ENCODE data around the gene INPP5A.
"Not testable (repeated sequence)": the region's sequence is repeated elsewhere in the genome, so short reads cannot be mapped to it uniquely, and the experiment has no call there.

The INPP5A gene

DNA sequence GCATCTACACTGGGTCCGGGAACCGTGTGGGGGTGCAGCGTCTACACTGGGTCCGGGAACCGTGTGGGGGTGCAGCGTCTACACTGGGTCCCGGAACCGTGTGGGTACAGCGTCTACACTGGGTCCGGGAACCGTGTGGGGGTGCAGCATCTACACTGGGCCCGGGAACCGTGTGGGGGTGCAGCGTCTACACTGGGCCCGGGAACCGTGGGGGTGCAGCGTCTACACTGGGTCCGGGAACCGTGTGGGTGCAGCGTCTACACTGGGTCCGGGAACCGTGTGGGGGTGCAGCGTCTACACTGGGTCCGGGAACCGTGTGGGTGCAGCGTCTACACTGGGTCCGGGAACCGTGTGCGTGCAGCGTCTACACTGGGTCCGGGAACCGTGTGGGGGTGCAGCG is 254.5 kb downstream of the INPP5A start:
- not testable (repeated sequence) for H3K4me3 ChIP-seq (ENCODE audit: low read length); H3K4me1 ChIP-seq (ENCODE audit: control insufficient read depth, insufficient read depth, low read length); H3K36me3 ChIP-seq (ENCODE audit: control insufficient read depth, insufficient read depth, low read length, severe bottlenecking); H3K9me3 ChIP-seq (ENCODE audit: control insufficient read depth, low read length); DNase-seq (ENCODE audit: low read depth); H3K9ac ChIP-seq (ENCODE audit: low read length)
- H3K27me3 ChIP-seq (replicated peaks; ENCODE audit: control insufficient read depth, insufficient read depth, low read length): peaks cover 21% of the 10 kb centered on the region

DNA sequence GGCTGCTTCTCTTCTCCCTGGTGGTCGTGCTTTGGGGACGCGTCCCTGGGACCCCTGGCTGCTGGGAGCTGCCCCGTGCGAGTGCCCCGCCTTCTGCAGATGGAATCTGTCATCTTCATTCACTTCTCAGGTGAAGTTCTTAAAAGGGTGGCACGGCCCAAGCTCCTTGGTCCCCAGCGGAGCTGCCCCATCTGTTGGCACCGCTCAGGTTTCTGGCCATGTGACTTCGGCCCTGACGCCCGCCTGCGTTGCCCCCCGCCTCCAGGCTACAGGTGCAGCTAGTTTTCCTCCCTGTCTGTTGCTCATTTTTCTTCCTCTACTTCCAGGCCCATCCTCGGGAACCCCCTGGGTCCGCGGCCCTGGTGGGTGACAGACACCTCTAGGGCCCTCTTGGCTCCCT is 255.2 kb downstream of the INPP5A start:
- Histone ChIP-seq H3K4me1 (ENCODE audit: control insufficient read depth, insufficient read depth, low read length) (no peaks in the 10 kb centered on the region), H3K9ac (ENCODE audit: low read length) (no peak overlapping the region), H3K36me3 (ENCODE audit: control insufficient read depth, insufficient read depth, low read length, severe bottlenecking) (no peaks in the 10 kb centered on the region), H3K4me3 (ENCODE audit: low read length) (no peak overlapping the region), H3K9me3 (ENCODE audit: control insufficient read depth, low read length) (no peaks in the 10 kb centered on the region), H3K27me3 (replicated peaks; ENCODE audit: control insufficient read depth, insufficient read depth, low read length) (peaks cover 23% of the 10 kb centered on the region)
- no peak for DNase-seq (ENCODE audit: low read depth)

DNA sequence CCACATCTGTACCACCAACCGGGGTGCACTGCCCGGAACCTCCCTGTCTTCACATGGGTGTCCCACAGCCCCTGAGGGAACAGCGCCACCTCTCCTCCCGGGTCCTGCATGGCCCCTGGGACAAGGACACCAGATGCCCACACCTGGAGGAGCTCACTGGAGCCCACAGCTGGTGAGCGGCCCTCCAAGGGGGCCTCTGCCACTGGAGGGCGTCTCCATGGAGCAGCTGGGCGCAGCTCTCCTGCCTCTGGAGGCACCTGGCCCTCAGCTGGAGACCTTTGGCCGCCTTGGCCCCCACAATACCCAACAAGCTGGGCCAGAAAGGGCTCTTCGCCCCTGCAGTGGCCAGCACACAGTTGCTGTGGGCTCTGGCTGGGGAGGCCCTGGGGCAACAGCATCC is 255.6 kb downstream of the INPP5A start:
- Histone ChIP-seq H3K4me1 (ENCODE audit: control insufficient read depth, insufficient read depth, low read length) (no peaks in the 10 kb centered on the region), H3K4me3 (ENCODE audit: low read length) (no peak overlapping the region), H3K36me3 (ENCODE audit: control insufficient read depth, insufficient read depth, low read length, severe bottlenecking) (no peaks in the 10 kb centered on the region), H3K9me3 (ENCODE audit: control insufficient read depth, low read length) (no peaks in the 10 kb centered on the region), H3K9ac (ENCODE audit: low read length) (no peak overlapping the region), H3K27me3 (replicated peaks; ENCODE audit: control insufficient read depth, insufficient read depth, low read length) (peaks cover 25% of the 10 kb centered on the region)
- no peak for DNase-seq (ENCODE audit: low read depth)

DNA sequence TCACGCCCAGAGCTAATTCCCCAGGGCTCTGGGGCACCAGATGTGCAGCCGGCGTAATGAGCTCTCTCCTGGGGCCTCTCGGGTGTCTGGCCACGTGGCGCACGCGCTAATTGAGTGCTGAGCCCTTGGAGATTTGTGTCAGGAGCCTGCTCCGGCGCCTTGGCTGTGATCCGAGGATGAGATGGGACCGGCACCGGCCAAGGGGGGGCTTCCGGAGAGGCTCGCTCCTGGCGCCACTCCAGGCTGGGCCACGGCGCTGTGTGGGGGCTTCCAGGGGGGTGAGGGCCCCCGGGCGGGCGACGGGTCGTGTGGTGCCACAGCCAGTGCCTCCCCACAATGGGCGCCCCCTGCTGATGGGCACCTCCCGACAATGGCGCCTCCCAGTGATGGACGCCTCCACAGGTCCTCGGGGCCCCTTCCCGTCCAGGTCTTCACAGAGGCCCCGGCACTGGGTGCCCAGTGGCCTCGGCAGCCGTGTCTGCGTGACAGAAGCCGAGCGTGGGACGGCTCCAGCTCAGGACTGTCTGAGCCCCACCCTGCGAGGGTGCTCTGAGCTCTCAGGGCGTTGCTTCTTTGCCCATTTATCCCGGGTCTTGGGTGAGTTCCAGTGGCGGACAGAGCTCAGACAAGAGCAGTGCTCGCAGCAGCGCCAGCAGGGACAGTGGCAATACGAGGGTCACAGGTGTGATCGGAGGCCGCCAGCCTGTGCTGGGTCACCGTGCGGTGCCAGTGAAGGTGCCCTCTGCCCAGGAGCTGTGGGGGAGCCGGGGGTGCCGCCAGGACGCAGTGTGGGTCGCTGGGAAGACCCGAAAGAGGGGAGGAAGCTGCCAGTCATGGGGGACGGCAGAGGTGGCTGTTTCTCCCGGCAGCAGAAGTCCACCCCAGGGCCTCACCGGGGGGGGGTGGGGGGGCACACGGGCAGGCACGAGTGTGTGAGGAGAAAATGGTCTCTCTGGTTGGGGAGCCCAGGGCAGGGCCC is 256.6 kb downstream of the INPP5A start:
- Histone ChIP-seq H3K27me3 (replicated peaks; ENCODE audit: control insufficient read depth, insufficient read depth, low read length) (peaks cover 25% of the 10 kb centered on the region), H3K4me3 (ENCODE audit: low read length) (no peak overlapping the region), H3K36me3 (ENCODE audit: control insufficient read depth, insufficient read depth, low read length, severe bottlenecking) (no peaks in the 10 kb centered on the region), H3K4me1 (ENCODE audit: control insufficient read depth, insufficient read depth, low read length) (no peaks in the 10 kb centered on the region), H3K9me3 (ENCODE audit: control insufficient read depth, low read length) (no peaks in the 10 kb centered on the region), H3K9ac (ENCODE audit: low read length) (no peak overlapping the region)
- no peak for DNase-seq (ENCODE audit: low read depth)

DNA sequence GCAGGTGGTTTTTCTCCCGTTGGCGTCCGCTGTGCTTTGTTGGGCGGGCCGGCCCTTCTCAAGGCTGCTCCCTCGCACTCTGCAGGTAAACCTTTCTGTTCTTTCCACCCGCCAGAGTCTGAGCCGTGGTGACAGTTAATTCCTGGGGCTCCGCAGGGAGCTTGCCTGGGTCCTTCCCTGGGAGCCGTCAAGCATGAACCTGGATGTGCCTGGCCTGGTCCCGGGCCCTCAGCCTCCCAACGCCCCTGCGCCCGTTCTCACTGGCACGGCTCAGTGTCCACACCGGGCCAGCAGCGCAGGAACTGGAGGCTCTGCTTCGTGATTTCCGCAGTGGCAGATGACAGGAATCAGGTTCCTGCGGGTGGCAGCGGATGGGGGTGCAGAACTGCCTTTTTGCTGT is 259.3 kb downstream of the INPP5A start:
- DNase-seq (ENCODE audit: low read depth): no peak
- H3K4me1 ChIP-seq (ENCODE audit: control insufficient read depth, insufficient read depth, low read length): no peaks in the 10 kb centered on the region
- H3K36me3 ChIP-seq (ENCODE audit: control insufficient read depth, insufficient read depth, low read length, severe bottlenecking): no peaks in the 10 kb centered on the region
- H3K9ac ChIP-seq (ENCODE audit: low read length): no peak overlapping the region
- peaks cover 25% of the 10 kb centered on the region for H3K27me3 ChIP-seq (replicated peaks; ENCODE audit: control insufficient read depth, insufficient read depth, low read length)
- H3K9me3 ChIP-seq (ENCODE audit: control insufficient read depth, low read length): peaks cover 2% of the 10 kb centered on the region
- H3K4me3 ChIP-seq (ENCODE audit: low read length): no peak overlapping the region

DNA sequence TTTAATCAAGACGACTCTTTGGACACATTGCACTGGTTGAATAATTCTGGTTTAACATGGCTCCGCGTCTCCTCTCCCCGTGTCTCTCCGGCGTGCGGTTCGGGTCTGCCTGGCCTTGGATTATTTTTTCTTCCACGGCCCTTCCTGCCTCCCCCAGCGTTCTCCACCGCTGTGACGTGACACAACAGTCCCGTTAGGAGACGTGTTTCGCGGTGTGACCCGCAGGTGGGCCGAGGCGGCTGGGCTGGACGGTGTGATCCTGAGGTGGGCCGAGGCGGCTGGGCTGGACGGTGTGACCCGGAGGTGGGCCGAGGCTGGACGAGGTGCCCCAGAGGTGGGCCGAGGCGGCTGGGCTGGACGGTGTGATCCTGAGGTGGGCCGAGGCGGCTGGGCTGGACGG is 260.4 kb downstream of the INPP5A start:
- not testable (repeated sequence) for H3K36me3 ChIP-seq (ENCODE audit: control insufficient read depth, insufficient read depth, low read length, severe bottlenecking); H3K9ac ChIP-seq (ENCODE audit: low read length); DNase-seq (ENCODE audit: low read depth); H3K9me3 ChIP-seq (ENCODE audit: control insufficient read depth, low read length); H3K4me1 ChIP-seq (ENCODE audit: control insufficient read depth, insufficient read depth, low read length); H3K4me3 ChIP-seq (ENCODE audit: low read length)
- H3K27me3 ChIP-seq (replicated peaks; ENCODE audit: control insufficient read depth, insufficient read depth, low read length): peaks cover 20% of the 10 kb centered on the region

DNA sequence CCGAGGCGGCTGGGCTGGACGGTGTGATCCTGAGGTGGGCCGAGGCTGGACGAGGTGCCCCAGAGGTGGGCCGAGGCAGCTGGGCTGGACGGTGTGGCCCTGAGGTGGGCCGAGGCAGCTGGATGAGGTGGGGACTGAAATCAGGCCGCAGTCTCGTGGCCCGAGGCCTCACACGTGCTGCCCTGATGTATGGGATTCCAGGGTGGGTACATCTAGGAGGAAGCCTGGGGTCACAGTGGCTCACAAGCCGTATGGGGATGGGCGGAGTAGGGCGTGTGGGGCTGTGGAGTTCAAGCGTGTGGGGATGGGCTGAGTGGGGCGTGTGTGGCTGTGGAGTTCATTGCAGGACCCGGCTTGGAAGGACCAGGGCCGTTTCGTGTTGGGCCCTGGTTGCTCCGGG is 260.8 kb downstream of the INPP5A start:
- no peak overlapping the region for H3K4me3 ChIP-seq (ENCODE audit: low read length)
- H3K4me1 ChIP-seq (ENCODE audit: control insufficient read depth, insufficient read depth, low read length): no peaks in the 10 kb centered on the region
- no peaks in the 10 kb centered on the region for H3K36me3 ChIP-seq (ENCODE audit: control insufficient read depth, insufficient read depth, low read length, severe bottlenecking)
- no peak overlapping the region for H3K9ac ChIP-seq (ENCODE audit: low read length)
- peaks cover 5% of the 10 kb centered on the region for H3K9me3 ChIP-seq (ENCODE audit: control insufficient read depth, low read length)
- no peak for DNase-seq (ENCODE audit: low read depth)
- H3K27me3 ChIP-seq (replicated peaks; ENCODE audit: control insufficient read depth, insufficient read depth, low read length): peaks cover 18% of the 10 kb centered on the region

DNA sequence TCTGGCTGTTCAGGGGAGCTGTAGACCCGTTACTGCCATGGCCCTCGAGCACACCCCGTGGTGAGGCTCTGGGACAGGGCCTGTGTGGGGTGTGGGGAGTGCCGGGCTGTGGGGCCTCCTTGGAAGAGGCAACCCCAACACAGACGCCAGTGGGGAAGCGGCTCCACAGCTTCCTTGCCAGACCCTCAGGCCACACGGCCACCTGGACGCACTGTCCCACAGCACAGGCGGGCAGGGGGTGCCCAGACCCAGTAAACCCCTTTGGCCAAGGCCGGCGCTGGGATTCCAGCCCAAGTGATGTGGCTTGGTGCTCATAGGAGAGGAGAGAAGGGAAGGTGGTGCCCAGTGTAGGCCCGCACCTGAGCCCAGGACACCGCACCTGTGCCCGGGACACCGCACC is 261.3 kb downstream of the INPP5A start:
- Histone ChIP-seq H3K9me3 (ENCODE audit: control insufficient read depth, low read length) (peaks cover 5% of the 10 kb centered on the region), H3K4me1 (ENCODE audit: control insufficient read depth, insufficient read depth, low read length) (no peaks in the 10 kb centered on the region), H3K27me3 (replicated peaks; ENCODE audit: control insufficient read depth, insufficient read depth, low read length) (peaks cover 13% of the 10 kb centered on the region), H3K9ac (ENCODE audit: low read length) (no peak overlapping the region), H3K4me3 (ENCODE audit: low read length) (no peak overlapping the region), H3K36me3 (ENCODE audit: control insufficient read depth, insufficient read depth, low read length, severe bottlenecking) (no peaks in the 10 kb centered on the region)
- DNase-seq (ENCODE audit: low read depth): no peak

DNA sequence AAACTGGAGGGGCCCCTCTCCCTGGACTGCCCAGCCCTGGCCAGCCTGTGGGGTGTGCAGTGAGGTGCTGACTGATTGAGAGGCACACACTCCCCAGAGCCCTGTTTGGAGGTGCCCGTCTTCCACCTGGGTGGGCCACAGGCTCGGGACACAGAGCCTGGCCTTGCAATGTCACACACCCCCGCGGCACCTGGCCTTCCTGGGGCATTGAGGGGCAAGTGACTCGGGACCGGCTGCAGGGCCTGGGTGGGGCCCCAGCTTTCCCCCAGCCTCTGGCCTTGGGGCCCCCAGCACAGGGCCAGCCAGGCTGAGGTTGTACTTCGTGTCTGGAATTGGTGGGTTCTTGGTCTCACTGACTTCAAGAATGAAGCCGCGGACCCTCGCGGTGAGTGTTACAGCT is 262.3 kb downstream of the INPP5A start:
- no peaks in the 10 kb centered on the region for H3K36me3 ChIP-seq (ENCODE audit: control insufficient read depth, insufficient read depth, low read length, severe bottlenecking)
- H3K4me3 ChIP-seq (ENCODE audit: low read length): no peak overlapping the region
- peaks cover 13% of the 10 kb centered on the region for H3K27me3 ChIP-seq (replicated peaks; ENCODE audit: control insufficient read depth, insufficient read depth, low read length)
- no peaks in the 10 kb centered on the region for H3K4me1 ChIP-seq (ENCODE audit: control insufficient read depth, insufficient read depth, low read length)
- peaks cover 5% of the 10 kb centered on the region for H3K9me3 ChIP-seq (ENCODE audit: control insufficient read depth, low read length)
- no peak for DNase-seq (ENCODE audit: low read depth)
- H3K9ac ChIP-seq (ENCODE audit: low read length): no peak overlapping the region

DNA sequence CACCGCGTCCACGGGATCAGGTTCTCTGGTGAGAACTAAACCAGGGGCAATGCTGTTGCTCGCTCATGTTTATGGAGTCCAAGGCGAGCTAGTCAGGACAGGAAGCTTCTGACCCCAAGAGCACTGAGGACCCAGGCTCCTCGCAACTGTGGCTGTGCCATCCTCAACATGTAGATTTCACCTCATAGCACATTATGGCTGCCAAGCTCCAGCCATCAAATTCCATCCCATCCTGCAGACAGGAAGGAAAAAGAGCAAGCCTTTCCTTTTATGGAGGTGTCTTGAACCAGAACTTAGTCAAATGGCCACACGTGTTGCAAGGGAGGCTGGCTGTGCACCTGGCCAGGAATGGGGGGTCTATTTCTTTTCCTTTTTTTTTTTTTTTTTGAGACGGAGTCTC is 264.5 kb downstream of the INPP5A start:
- H3K36me3 ChIP-seq (ENCODE audit: control insufficient read depth, insufficient read depth, low read length, severe bottlenecking): no peaks in the 10 kb centered on the region
- no peak overlapping the region for H3K9ac ChIP-seq (ENCODE audit: low read length)
- H3K4me3 ChIP-seq (ENCODE audit: low read length): no peak overlapping the region
- H3K9me3 ChIP-seq (ENCODE audit: control insufficient read depth, low read length): peaks cover 5% of the 10 kb centered on the region
- peaks cover 17% of the 10 kb centered on the region for H3K27me3 ChIP-seq (replicated peaks; ENCODE audit: control insufficient read depth, insufficient read depth, low read length)
- no peaks in the 10 kb centered on the region for H3K4me1 ChIP-seq (ENCODE audit: control insufficient read depth, insufficient read depth, low read length)
- no peak for DNase-seq (ENCODE audit: low read depth)

DNA sequence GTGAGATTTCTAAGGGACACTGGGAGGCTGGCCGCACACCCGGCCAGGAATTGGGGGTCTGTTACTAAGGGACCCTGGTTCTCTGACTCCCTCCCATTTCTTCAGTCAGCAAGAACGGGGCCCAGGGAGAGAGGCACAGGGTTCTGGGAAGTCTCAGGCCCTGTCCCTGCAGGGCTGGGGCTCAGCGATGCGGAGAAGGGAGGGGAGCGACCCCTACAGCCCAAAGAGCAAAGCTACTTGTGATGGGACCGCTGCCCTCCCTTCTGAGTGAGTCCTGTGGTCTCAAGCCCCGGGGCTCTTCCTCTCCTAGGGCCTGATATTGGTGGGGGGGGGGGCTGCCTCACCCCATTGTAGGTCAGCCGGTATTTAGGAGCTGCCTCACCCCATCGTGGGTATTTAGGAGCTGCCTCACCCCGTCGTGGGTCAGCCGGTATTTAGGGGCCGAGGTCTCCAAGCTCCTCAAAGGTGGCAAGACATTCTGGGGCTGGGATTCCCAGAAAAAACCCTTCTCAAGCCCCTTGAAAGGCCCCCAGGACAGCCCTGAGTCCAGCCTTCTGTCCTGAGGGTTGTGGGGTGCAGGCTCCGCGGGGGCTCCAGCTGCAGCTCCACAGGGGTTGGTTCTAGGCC is 265.2 kb downstream of the INPP5A start:
- no peak overlapping the region for H3K4me3 ChIP-seq (ENCODE audit: low read length)
- H3K27me3 ChIP-seq (replicated peaks; ENCODE audit: control insufficient read depth, insufficient read depth, low read length): peaks cover 15% of the 10 kb centered on the region
- H3K9me3 ChIP-seq (ENCODE audit: control insufficient read depth, low read length): peaks cover 5% of the 10 kb centered on the region
- H3K4me1 ChIP-seq (ENCODE audit: control insufficient read depth, insufficient read depth, low read length): no peaks in the 10 kb centered on the region
- no peak overlapping the region for H3K9ac ChIP-seq (ENCODE audit: low read length)
- DNase-seq (ENCODE audit: low read depth): no peak
- H3K36me3 ChIP-seq (ENCODE audit: control insufficient read depth, insufficient read depth, low read length, severe bottlenecking): no peaks in the 10 kb centered on the region

All from adipocyte (in vitro differentiated cells).